Ishikawa (cell line): Measurements from ENCODE around the gene KIF16B.

Source experiments
- CREB1 ChIP-seq: IDR thresholded peaks from 2 replicates; pipeline ENCODE4 v1.6.1; 2012; ENCODE audit warnings: low read depth
- EP300 ChIP-seq: IDR thresholded peaks from 2 replicates; pipeline ENCODE4 v1.6.1; 2012; ENCODE audit warnings: borderline replicate concordance
- FOXM1 ChIP-seq: IDR thresholded peaks from 2 replicates; pipeline ENCODE4 v1.6.1; 2012; ENCODE audit warnings: low read depth, borderline replicate concordance
- NFIC ChIP-seq: IDR thresholded peaks from 2 replicates; pipeline ENCODE4 v1.6.1; 2012
- RAD21 ChIP-seq: IDR thresholded peaks from 2 replicates; pipeline ENCODE4 v1.6.1; 2012; ENCODE audit warnings: low read depth
- TAF1 ChIP-seq: IDR thresholded peaks from 2 replicates; pipeline ENCODE4 v1.6.1; 2012; ENCODE audit warnings: low read depth, mild to moderate bottlenecking
- TEAD4 ChIP-seq: IDR thresholded peaks from 2 replicates; pipeline ENCODE4 v1.6.1; 2012
- YY1 ChIP-seq: IDR thresholded peaks from 2 replicates; pipeline ENCODE4 v1.6.1; 2012; ENCODE audit warnings: low read depth
- ZBTB7A ChIP-seq: IDR thresholded peaks from 2 replicates; pipeline ENCODE4 v1.6.1; 2012; ENCODE audit warnings: low read depth
- TF ChIP-seq, protein P1 (sequence below): IDR thresholded peaks from 2 replicates; pipeline ENCODE4 v1.6.1; 2012; ENCODE audit warnings: low read depth, mild to moderate bottlenecking
- TF ChIP-seq, protein P2 (sequence below): IDR thresholded peaks from 2 replicates; pipeline ENCODE4 v1.6.1; 2012
- TF ChIP-seq, protein P3 (sequence below): IDR thresholded peaks from 2 replicates; pipeline ENCODE4 v1.6.1; 2012

DNA sequence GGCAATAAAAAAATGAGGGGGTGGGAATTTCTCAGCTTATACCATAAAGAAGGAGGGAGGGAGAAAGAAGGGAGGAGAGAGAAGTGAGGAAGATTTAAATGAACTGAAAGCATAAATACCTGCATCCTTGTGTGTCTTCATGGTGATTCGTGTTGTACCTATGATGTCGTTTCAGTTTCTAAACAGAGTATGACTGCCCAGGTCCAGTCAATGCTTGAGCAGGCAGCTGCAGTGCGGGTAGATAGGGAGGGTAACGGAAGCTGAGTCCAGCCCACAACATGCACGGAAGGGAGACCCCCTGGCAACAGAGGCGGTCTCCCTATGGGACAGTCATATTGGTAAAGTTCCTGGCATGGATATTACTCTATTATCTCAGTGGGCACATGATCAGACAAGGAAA lies 184.5 kb downstream of the KIF16B start:
- TF ChIP-seq TAF1 (no peak), NFIC (no peak), FOXM1 (no peak), YY1 (no peak), EP300 (no peak), CREB1 (no peak), RAD21 (no peak), ZBTB7A (no peak), TEAD4 (no peak)
- TF ChIP-seq, protein P1, sequence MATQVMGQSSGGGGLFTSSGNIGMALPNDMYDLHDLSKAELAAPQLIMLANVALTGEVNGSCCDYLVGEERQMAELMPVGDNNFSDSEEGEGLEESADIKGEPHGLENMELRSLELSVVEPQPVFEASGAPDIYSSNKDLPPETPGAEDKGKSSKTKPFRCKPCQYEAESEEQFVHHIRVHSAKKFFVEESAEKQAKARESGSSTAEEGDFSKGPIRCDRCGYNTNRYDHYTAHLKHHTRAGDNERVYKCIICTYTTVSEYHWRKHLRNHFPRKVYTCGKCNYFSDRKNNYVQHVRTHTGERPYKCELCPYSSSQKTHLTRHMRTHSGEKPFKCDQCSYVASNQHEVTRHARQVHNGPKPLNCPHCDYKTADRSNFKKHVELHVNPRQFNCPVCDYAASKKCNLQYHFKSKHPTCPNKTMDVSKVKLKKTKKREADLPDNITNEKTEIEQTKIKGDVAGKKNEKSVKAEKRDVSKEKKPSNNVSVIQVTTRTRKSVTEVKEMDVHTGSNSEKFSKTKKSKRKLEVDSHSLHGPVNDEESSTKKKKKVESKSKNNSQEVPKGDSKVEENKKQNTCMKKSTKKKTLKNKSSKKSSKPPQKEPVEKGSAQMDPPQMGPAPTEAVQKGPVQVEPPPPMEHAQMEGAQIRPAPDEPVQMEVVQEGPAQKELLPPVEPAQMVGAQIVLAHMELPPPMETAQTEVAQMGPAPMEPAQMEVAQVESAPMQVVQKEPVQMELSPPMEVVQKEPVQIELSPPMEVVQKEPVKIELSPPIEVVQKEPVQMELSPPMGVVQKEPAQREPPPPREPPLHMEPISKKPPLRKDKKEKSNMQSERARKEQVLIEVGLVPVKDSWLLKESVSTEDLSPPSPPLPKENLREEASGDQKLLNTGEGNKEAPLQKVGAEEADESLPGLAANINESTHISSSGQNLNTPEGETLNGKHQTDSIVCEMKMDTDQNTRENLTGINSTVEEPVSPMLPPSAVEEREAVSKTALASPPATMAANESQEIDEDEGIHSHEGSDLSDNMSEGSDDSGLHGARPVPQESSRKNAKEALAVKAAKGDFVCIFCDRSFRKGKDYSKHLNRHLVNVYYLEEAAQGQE: no peak
- TF ChIP-seq, protein P2, sequence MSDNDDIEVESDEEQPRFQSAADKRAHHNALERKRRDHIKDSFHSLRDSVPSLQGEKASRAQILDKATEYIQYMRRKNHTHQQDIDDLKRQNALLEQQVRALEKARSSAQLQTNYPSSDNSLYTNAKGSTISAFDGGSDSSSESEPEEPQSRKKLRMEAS: no peak
- TF ChIP-seq, protein P3, sequence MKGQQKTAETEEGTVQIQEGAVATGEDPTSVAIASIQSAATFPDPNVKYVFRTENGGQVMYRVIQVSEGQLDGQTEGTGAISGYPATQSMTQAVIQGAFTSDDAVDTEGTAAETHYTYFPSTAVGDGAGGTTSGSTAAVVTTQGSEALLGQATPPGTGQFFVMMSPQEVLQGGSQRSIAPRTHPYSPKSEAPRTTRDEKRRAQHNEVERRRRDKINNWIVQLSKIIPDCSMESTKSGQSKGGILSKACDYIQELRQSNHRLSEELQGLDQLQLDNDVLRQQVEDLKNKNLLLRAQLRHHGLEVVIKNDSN: no peak
